Upper lobe of left lung (tissue), 6 donors: ENCODE data around the gene SYPL2. TPM values are rescaled to one million over a fixed set of nuclear protein-coding genes. Genes with fewer than 3 reads are reported as not detected.

ENCODE experiments used
- ATAC-seq, 2 donors: fragments of 200-7000 bp; cut with Tn5 transposase; one replicate each; pipeline ENCODE4 v1.9.1; 2022; ENCODE audit warnings: mild to moderate bottlenecking in 2 of 2, moderate library complexity in 2 of 2; ENCODE audit not compliant: low FRiP score in 2 of 2
- DNase-seq, 2 donors: peaks; one replicate each; pipeline ENCODE4 v3.0.0-alpha.2; 2019 to 2020
- H3K27ac ChIP-seq, 4 donors: fragments of 200-600 bp; sonication (generic); one replicate each; pipeline ENCODE4 v1.5.1; 2016 to 2019
- H3K27me3 ChIP-seq, 4 donors: fragments of 200-600 bp; sonication (generic); one replicate each; pipeline ENCODE4 v1.5.1; 2017 to 2019
- H3K36me3 ChIP-seq, 4 donors: fragments of 200-600 bp; sonication (generic); one replicate each; pipeline ENCODE4 v1.5.1; 2016 to 2019
- H3K4me1 ChIP-seq, 4 donors: fragments of 200-600 bp; sonication (generic); one replicate each; pipeline ENCODE4 v1.5.1; 2018 to 2019
- H3K4me3 ChIP-seq, 4 donors: fragments of 200-600 bp; sonication (generic); one replicate each; pipeline ENCODE4 v1.5.1; 2017 to 2019; ENCODE audit warnings: mild to moderate bottlenecking in 2 of 4, moderate library complexity in 1 of 4
- H3K9me3 ChIP-seq, 4 donors: fragments of 200-600 bp; sonication (generic); one replicate each; pipeline ENCODE4 v1.5.1; 2018 to 2019
- CTCF ChIP-seq, 6 experiments: fragments of 450-650 bp in 4 of 6; fragments of 200-600 bp in 2 of 6; sonication (generic) in 2 of 6; IDR thresholded peaks; one replicate each; pipeline ENCODE4 v1.5.1; 2016 to 2019; ENCODE audit warnings: antibody characterized with exemption in 6 of 6
- EP300 ChIP-seq, 4 donors: sonication (generic); formaldehyde crosslinking; IDR thresholded peaks; one replicate each; pipeline ENCODE4 v1.5.1; 2017; ENCODE audit warnings: antibody characterized with exemption in 4 of 4, control low read depth in 2 of 4
- POLR2A ChIP-seq, 4 donors: fragments of 450-650 bp; IDR thresholded peaks; one replicate each; pipeline ENCODE4 v1.5.1; 2016 to 2017; ENCODE audit warnings: antibody characterized with exemption in 4 of 4, mild to moderate bottlenecking in 2 of 4
- POLR2AphosphoS5 ChIP-seq, 2 donors: sonication (generic); formaldehyde crosslinking; IDR thresholded peaks; one replicate each; pipeline ENCODE4 v1.5.1; 2017; ENCODE audit warnings: antibody characterized with exemption in 2 of 2
- WGBS, 2 donors: methylation state at CpG; one replicate each; pipeline ENCODE4 v1.1.5; 2017 to 2018; 5-methylcytosine and 5-hydroxymethylcytosine counted together
- total RNA-seq, 6 donors: library from RNA; depleted of rRNA in 4 of 6; stranded (reverse); fragments of >200 nt in 4 of 6; gene quantifications; one replicate each; pipeline versions ENCODE4 v1.1.0 to v1.2.1, GENCODE V29; 2016 to 2021
- donor health status: DM: no; HTN: no; CAD: no; lungs with moderate emphysema.
- donor health status: DM: no; HTN: yes; CAD: no; lungs with severe emphysema.

Gene SYPL2
- total RNA-seq, 6 donors from 2014 or later: 0.30 to 3.1 (median 1.1) TPM

- DNase-seq (no peak), ATAC-seq (no peak)
- Histone ChIP-seq H3K4me3 (peak overlapping the region in 3 of 4 donors; percentile 74 to 95 (median 78)), H3K27ac (peak overlapping the region in 3 of 4 donors; percentile 86 to 92 (median 90)), H3K9me3 (no peaks in the 10 kb centered on the region), H3K36me3 (no peaks in the 10 kb centered on the region), H3K4me1 (peaks cover 17 to 47% (median 29%) of the 10 kb centered on the region in 4 donors), H3K27me3 (no peaks in the 10 kb centered on the region)
- 11 to 14% methylated on average over 7 of the region's 7 CpGs for WGBS, 2 donors
- TF ChIP-seq EP300 (IDR thresholded peaks at IDR 0.05) (no peak), CTCF (IDR thresholded peaks at IDR 0.05) (no peak), POLR2A (IDR thresholded peaks at IDR 0.05) (no peak), POLR2AphosphoS5 (IDR thresholded peaks at IDR 0.05) (no peak)
These were observed 39.2 kb upstream of the SYPL2 start for GRCh38 chr1:109427171-109427467.

GRCh38 chr1:109432336-109432735, 34.0 kb upstream of the SYPL2 start:
- TF ChIP-seq POLR2AphosphoS5 (IDR thresholded peaks at IDR 0.05): no peak
- TF ChIP-seq POLR2A (IDR thresholded peaks at IDR 0.05): no peak
- TF ChIP-seq EP300 (IDR thresholded peaks at IDR 0.05): no peak
- TF ChIP-seq CTCF (IDR thresholded peaks at IDR 0.05): no peak
- H3K36me3 ChIP-seq: no peaks in the 10 kb centered on the region
- no peaks in the 10 kb centered on the region for H3K27me3 ChIP-seq
- ATAC-seq (no peak), DNase-seq (no peak)
- H3K4me1 ChIP-seq: peaks cover 0 to 6% (median 5%) of the 10 kb centered on the region in 4 donors
- no peak overlapping the region for H3K4me3 ChIP-seq
- no peak overlapping the region for H3K27ac ChIP-seq
- H3K9me3 ChIP-seq: no peaks in the 10 kb centered on the region

GRCh38 chr1:109433322-109433721, 33.0 kb upstream of the SYPL2 start:
- no peaks in the 10 kb centered on the region for H3K4me1 ChIP-seq
- TF ChIP-seq EP300 (IDR thresholded peaks at IDR 0.05) (no peak), POLR2AphosphoS5 (IDR thresholded peaks at IDR 0.05) (no peak), CTCF (IDR thresholded peaks at IDR 0.05) (no peak), POLR2A (IDR thresholded peaks at IDR 0.05) (no peak)
- DNase-seq (no peak), ATAC-seq (no peak)
- H3K27ac ChIP-seq: no peak overlapping the region
- H3K27me3 ChIP-seq: no peaks in the 10 kb centered on the region
- H3K4me3 ChIP-seq: no peak overlapping the region
- no peaks in the 10 kb centered on the region for H3K9me3 ChIP-seq
- H3K36me3 ChIP-seq: no peaks in the 10 kb centered on the region
- 91 to 100% methylated on average over 1 of the region's 1 CpG for WGBS, 2 donors

- no peaks in the 10 kb centered on the region for H3K36me3 ChIP-seq
- no peaks in the 10 kb centered on the region for H3K4me1 ChIP-seq
- no peak for ATAC-seq
- H3K9me3 ChIP-seq: no peaks in the 10 kb centered on the region
- H3K27ac ChIP-seq: no peak overlapping the region
- H3K4me3 ChIP-seq: no peak overlapping the region
- H3K27me3 ChIP-seq: no peaks in the 10 kb centered on the region
- 67 to 71% methylated on average over 1 of the region's 1 CpG for WGBS, 2 donors
- DNase-seq: no peak
- TF ChIP-seq EP300 (IDR thresholded peaks at IDR 0.05) (no peak), POLR2AphosphoS5 (IDR thresholded peaks at IDR 0.05) (no peak)
These were observed 31.9 kb upstream of the SYPL2 start for GRCh38 chr1:109434484-109434883.

- H3K27me3 ChIP-seq: no peaks in the 10 kb centered on the region
- no peak for ATAC-seq
- WGBS, 2 donors: 68 to 72% methylated on average over 3 of the region's 3 CpGs
- no peak overlapping the region for H3K4me3 ChIP-seq
- H3K9me3 ChIP-seq: no peaks in the 10 kb centered on the region
- no peak overlapping the region for H3K27ac ChIP-seq
- DNase-seq: no peak
- TF ChIP-seq POLR2AphosphoS5 (IDR thresholded peaks at IDR 0.05) (no peak), CTCF (IDR thresholded peaks at IDR 0.05) (no peak), EP300 (IDR thresholded peaks at IDR 0.05) (no peak), POLR2A (IDR thresholded peaks at IDR 0.05) (no peak)
- no peaks in the 10 kb centered on the region for H3K4me1 ChIP-seq
- H3K36me3 ChIP-seq: no peaks in the 10 kb centered on the region
These were observed 27.5 kb upstream of the SYPL2 start for GRCh38 chr1:109438798-109439297.
